Measurements from ENCODE around the gene OBI1.

- TF ChIP-seq CTCF (conservative IDR thresholded peaks at IDR 0.05 in 1 of 2, IDR thresholded peaks at IDR 0.05 in 1 of 2; ENCODE audit: low read depth in 1 of 2, low read length in 2 of 2): no peak
- no peak for TF ChIP-seq EZH2 (IDR thresholded peaks at IDR 0.05; ENCODE audit: low read length, missing control alignments)
Measured at GRCh38 chr13:78652651-78653050, 6.3 kb downstream of the OBI1 start.
